Panc1 (cell line): ENCODE data around the gene RNF111. TPM values are rescaled to one million over a fixed set of nuclear protein-coding genes. Genes with fewer than 3 reads are reported as not detected.

Experiments
- ATAC-seq: fragments of 200-7000 bp; cut with Tn5 transposase; 2 replicates; pipeline ENCODE4 v1.9.1; 2020; ENCODE audit warnings: mild to moderate bottlenecking, moderate library complexity
- BruUV-seq: library from RNA; stranded (reverse); fragments of 400-500 nt; replicated peaks from 2 replicates; lab custom pipeline; 2021; lab: Mats Ljungman, UMichigan
- CTCF ChIA-PET: fragments of 300-600 bp; sonication (Branson Sonifier 250); formaldehyde crosslinking; loops from one replicate; lab custom pipeline; 2022; ENCODE audit warnings: antibody characterized with exemption; lab: Charles Lee
- POLR2A ChIA-PET: fragments of 300-600 bp; sonication (Branson Sonifier 250); formaldehyde crosslinking; loops from one replicate; lab custom pipeline; 2022; ENCODE audit warnings: antibody characterized with exemption; lab: Charles Lee
- DNase-seq: peaks from one replicate; pipeline ENCODE4 v3.0.0-alpha.2; 2010; ENCODE audit warnings: low read depth, low spot score
- H3K27ac ChIP-seq: 2 replicates; pipeline ENCODE4 v1.5.1; 2011; ENCODE audit warnings: mild to moderate bottlenecking, low read length, inconsistent platforms
- H3K27me3 ChIP-seq: fragments of 200-500 bp; sonication (Bioruptor generic); 2 replicates; pipeline ENCODE4 v1.6.0; 2014; ENCODE audit warnings: low read length, inconsistent platforms; ENCODE audit not compliant: control insufficient read depth, insufficient read depth
- H3K36me3 ChIP-seq: fragments of 200-500 bp; sonication (Bioruptor generic); 2 replicates; pipeline ENCODE4 v1.5.1; 2014; ENCODE audit warnings: inconsistent platforms, mild to moderate bottlenecking, low read length, moderate library complexity; ENCODE audit not compliant: control insufficient read depth, insufficient read depth
- H3K4me1 ChIP-seq: 2 replicates; pipeline ENCODE4 v1.5.1; 2011; ENCODE audit warnings: inconsistent platforms, mild to moderate bottlenecking, low read length, moderate library complexity; ENCODE audit not compliant: control insufficient read depth, insufficient read depth
- H3K4me3 ChIP-seq, 2 experiments: 2 replicates each; pipeline ENCODE4 v1.5.1; 2011 to 2012; ENCODE audit warnings: low read depth in 2 of 2, low read length in 2 of 2, mild to moderate bottlenecking in 2 of 2, inconsistent platforms in 1 of 2, moderate library complexity in 1 of 2
- H3K9me3 ChIP-seq: fragments of 200-500 bp; sonication (Bioruptor generic); 2 replicates; pipeline ENCODE4 v1.5.1; 2014; ENCODE audit warnings: low read depth, mild to moderate bottlenecking, inconsistent platforms, low read length, moderate library complexity; ENCODE audit not compliant: control insufficient read depth, insufficient read depth
- POLR2AphosphoS5 ChIP-seq: IDR thresholded peaks from 2 replicates; pipeline ENCODE4 v1.6.1; 2012; ENCODE audit warnings: mild to moderate bottlenecking, low read depth, low read length, moderate library complexity
- SIN3A ChIP-seq: IDR thresholded peaks from 2 replicates; pipeline ENCODE4 v1.6.1; 2012; ENCODE audit warnings: low read depth, mild to moderate bottlenecking, low read length, moderate library complexity, borderline replicate concordance; ENCODE audit not compliant: insufficient read depth
- TCF7L2 ChIP-seq: IDR thresholded peaks from 2 replicates; pipeline ENCODE4 v1.6.1; 2011; ENCODE audit warnings: mild to moderate bottlenecking, low read depth, low read length, inconsistent platforms
- in situ Hi-C: cut with HindIII; loops from 2 replicates; pipeline ENCODE4 v1.10.0; 2016; ENCODE audit warnings: low sequenced_read_pairs, low pct_unique_long_range_greater_than_20kb
- intact Hi-C: fragments of 100-400 bp; cut with micrococcal nuclease; formaldehyde crosslinking; loops from one replicate; pipeline ENCODE4 v1.10.0; 2022; ENCODE audit not compliant: unreplicated experiment
- total RNA-seq: library from RNA; stranded (reverse); gene quantifications from one replicate; pipeline ENCODE4 v1.2.1, GENCODE V29; 2021; ENCODE audit not compliant: unreplicated experiment
- TF ChIP-seq, protein P1 (sequence below): fragments of 450-650 bp; IDR thresholded peaks from 2 replicates; pipeline ENCODE4 v1.5.1; 2017; ENCODE audit warnings: mild to moderate bottlenecking
- TF ChIP-seq, protein P2 (sequence below), 2 experiments: IDR thresholded peaks; 2 replicates each; pipeline ENCODE4 v1.6.1; 2011 to 2012; ENCODE audit warnings: low read depth in 2 of 2, control low read depth in 1 of 2, low read length in 1 of 2, mild to moderate bottlenecking in 1 of 2, moderate library complexity in 1 of 2; ENCODE audit not compliant: insufficient read depth in 1 of 2

RNF111 gene
- total RNA-seq, 1 experiment from 2014 or later, result 37.2 TPM

DNA sequence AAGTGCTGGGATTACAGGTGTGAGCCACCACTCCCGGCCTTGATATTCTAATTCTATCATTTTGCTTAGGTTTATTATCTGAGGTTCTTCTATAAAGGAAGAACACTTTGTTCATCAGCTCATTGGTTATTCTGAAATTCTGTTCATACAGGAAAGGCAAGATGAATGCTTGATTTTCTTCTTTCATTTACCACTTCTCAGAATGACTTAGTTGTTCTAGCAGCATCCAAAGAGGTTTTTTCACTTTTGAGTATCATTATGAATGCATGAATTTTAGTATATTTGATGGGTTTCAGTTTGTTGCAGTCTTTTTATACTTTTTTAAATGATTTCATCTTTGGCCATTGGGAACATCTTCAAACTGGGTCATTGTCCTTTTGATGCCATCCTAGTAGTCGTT, 51.8 kb downstream of the RNF111 start:
- H3K9me3 ChIP-seq, result no peaks in the 10 kb centered on the region
- H3K27me3 ChIP-seq, result no peaks in the 10 kb centered on the region
- TF ChIP-seq, protein P1, sequence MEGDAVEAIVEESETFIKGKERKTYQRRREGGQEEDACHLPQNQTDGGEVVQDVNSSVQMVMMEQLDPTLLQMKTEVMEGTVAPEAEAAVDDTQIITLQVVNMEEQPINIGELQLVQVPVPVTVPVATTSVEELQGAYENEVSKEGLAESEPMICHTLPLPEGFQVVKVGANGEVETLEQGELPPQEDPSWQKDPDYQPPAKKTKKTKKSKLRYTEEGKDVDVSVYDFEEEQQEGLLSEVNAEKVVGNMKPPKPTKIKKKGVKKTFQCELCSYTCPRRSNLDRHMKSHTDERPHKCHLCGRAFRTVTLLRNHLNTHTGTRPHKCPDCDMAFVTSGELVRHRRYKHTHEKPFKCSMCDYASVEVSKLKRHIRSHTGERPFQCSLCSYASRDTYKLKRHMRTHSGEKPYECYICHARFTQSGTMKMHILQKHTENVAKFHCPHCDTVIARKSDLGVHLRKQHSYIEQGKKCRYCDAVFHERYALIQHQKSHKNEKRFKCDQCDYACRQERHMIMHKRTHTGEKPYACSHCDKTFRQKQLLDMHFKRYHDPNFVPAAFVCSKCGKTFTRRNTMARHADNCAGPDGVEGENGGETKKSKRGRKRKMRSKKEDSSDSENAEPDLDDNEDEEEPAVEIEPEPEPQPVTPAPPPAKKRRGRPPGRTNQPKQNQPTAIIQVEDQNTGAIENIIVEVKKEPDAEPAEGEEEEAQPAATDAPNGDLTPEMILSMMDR, result no peak
- TF ChIP-seq, protein P2, sequence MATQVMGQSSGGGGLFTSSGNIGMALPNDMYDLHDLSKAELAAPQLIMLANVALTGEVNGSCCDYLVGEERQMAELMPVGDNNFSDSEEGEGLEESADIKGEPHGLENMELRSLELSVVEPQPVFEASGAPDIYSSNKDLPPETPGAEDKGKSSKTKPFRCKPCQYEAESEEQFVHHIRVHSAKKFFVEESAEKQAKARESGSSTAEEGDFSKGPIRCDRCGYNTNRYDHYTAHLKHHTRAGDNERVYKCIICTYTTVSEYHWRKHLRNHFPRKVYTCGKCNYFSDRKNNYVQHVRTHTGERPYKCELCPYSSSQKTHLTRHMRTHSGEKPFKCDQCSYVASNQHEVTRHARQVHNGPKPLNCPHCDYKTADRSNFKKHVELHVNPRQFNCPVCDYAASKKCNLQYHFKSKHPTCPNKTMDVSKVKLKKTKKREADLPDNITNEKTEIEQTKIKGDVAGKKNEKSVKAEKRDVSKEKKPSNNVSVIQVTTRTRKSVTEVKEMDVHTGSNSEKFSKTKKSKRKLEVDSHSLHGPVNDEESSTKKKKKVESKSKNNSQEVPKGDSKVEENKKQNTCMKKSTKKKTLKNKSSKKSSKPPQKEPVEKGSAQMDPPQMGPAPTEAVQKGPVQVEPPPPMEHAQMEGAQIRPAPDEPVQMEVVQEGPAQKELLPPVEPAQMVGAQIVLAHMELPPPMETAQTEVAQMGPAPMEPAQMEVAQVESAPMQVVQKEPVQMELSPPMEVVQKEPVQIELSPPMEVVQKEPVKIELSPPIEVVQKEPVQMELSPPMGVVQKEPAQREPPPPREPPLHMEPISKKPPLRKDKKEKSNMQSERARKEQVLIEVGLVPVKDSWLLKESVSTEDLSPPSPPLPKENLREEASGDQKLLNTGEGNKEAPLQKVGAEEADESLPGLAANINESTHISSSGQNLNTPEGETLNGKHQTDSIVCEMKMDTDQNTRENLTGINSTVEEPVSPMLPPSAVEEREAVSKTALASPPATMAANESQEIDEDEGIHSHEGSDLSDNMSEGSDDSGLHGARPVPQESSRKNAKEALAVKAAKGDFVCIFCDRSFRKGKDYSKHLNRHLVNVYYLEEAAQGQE (IDR thresholded peaks at IDR 0.05; ENCODE audit: insufficient read depth in 1 of 2, low read depth in 2 of 2, low read length in 1 of 2), result no peak
- TF ChIP-seq TCF7L2 (no peak), SIN3A (no peak), POLR2AphosphoS5 (no peak)
- no peak overlapping the region for H3K4me3 ChIP-seq
- DNase-seq (no peak), ATAC-seq (no peak)
- no peaks in the 10 kb centered on the region for H3K4me1 ChIP-seq
- H3K36me3 ChIP-seq, result no peaks in the 10 kb centered on the region
- BruUV-seq, result no TSS peak
- in situ Hi-C loops (no loop called here), intact Hi-C loops (no loop called here)
- ChIA-PET CTCF (no interaction called here), POLR2A (interaction anchor here (0.5 kb wide), 1 partner anchor 13 kb away, joined by 18 read pairs; no protein-coding TSS in a partner anchor)
- H3K27ac ChIP-seq, result no peak overlapping the region

DNA sequence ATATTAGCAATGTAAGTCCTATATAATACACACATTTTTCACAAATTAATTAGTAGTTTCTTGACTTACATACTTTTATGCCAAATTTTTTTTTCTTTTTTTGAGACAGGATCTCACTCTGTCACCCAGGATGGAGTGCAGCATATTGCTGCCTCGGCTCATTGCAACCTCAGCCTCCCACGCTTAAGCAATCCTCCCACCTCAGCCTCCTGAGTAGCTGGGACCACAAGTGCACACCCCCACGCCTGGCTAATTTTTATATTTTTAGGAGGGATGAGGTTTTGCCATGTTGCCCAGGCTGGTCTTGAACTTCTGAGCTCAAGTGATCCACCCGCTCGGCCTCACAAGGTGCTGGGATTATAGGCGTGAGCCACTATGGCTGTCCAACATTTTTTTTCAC, 54.6 kb downstream of the RNF111 start:
- H3K27me3 ChIP-seq, result no peaks in the 10 kb centered on the region
- no peaks in the 10 kb centered on the region for H3K36me3 ChIP-seq
- intact Hi-C loops (no loop called here), in situ Hi-C loops (no loop called here)
- no peak for TF ChIP-seq POLR2AphosphoS5
- TF ChIP-seq SIN3A, result no peak
- TF ChIP-seq TCF7L2, result no peak
- TF ChIP-seq, protein P2 (IDR thresholded peaks at IDR 0.05; ENCODE audit: insufficient read depth in 1 of 2, low read depth in 2 of 2, low read length in 1 of 2), result no peak
- TF ChIP-seq, protein P1, result no peak
- POLR2A ChIA-PET, result interaction anchor here (0.6 kb wide), 1 partner anchor 60 kb away, joined by 4 read pairs; no protein-coding TSS in a partner anchor
- BruUV-seq, result no TSS peak
- H3K9me3 ChIP-seq, result no peaks in the 10 kb centered on the region
- no peak overlapping the region for H3K27ac ChIP-seq
- DNase-seq (no peak), ATAC-seq (no peak)
- H3K4me1 ChIP-seq, result no peaks in the 10 kb centered on the region
- no peak overlapping the region for H3K4me3 ChIP-seq
- CTCF ChIA-PET, result no interaction called here
